SK-N-MC (cell line): Measurements from ENCODE around the gene DYNLRB2.

ENCODE experiments used
- EZH2 ChIP-seq: fragments of 200-600 bp; sonication (generic); IDR thresholded peaks from one replicate; pipeline ENCODE4 v1.6.1; 2017; ENCODE audit warnings: antibody characterized with exemption
- POLR2AphosphoS5 ChIP-seq: IDR thresholded peaks from 2 replicates; pipeline ENCODE4 v1.6.1; 2012; ENCODE audit warnings: mild to moderate bottlenecking, low read depth, low read length, borderline replicate concordance

DNA sequence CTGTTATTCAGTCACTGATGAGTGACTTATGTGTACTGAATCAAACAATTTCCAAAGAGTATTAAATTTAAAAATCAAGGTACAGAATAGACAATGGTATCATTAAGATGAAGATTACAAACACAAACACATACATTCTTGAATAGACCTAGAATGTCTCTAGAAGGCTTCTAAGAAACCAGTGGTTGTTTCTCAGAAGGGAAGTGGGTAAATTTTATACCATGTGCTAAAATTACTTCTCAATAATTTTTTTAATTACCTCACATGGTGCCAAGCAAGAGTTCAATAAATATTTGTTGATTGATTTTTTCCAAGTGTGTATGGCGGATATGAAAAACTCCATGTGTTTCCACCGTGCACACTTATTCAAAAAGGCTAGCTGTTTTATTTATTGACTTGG is 6.4 kb downstream of the DYNLRB2 start:
- TF ChIP-seq EZH2 (no peak), POLR2AphosphoS5 (no peak)
